NCI-H2196 treated with DMSO at 0.1 percent for 48 hours (cell line): Measurements from ENCODE around the gene GASK1B.

ENCODE experiments used
- DNase-seq: peaks from one replicate; lab custom pipeline; 2025; ENCODE audit not compliant: unreplicated experiment; lab: John Stamatoyannopoulos, UW

GASK1B gene

GRCh38 chr4:158189422-158189821 lies 16.6 kb upstream of the GASK1B start:
- no peak for DNase-seq

- DNase-seq: no peak
Measured at GRCh38 chr4:158186815-158187214, 14.0 kb upstream of the GASK1B start.

GRCh38 chr4:158182736-158183135 lies 9.9 kb upstream of the GASK1B start:
- no peak for DNase-seq

- no peak for DNase-seq
Measured at GRCh38 chr4:158181906-158182305, 9.1 kb upstream of the GASK1B start.

GRCh38 chr4:158179465-158179864 lies 6.6 kb upstream of the GASK1B start:
- no peak for DNase-seq

- no peak for DNase-seq
Measured at GRCh38 chr4:158176776-158177175, 4.0 kb upstream of the GASK1B start.

- no peak for DNase-seq
Measured at GRCh38 chr4:158176108-158176507, 3.3 kb upstream of the GASK1B start.

GRCh38 chr4:158170691-158171561 lies 1.9 kb downstream of the GASK1B start:
- DNase-seq: no peak

- no peak for DNase-seq
Measured at GRCh38 chr4:158169931-158170690, 2.7 kb downstream of the GASK1B start.

- no peak for DNase-seq
Measured at GRCh38 chr4:158169506-158169905, 3.3 kb downstream of the GASK1B start.

GRCh38 chr4:158168606-158169005 lies 4.2 kb downstream of the GASK1B start:
- DNase-seq: no peak

- DNase-seq: no peak
Measured at GRCh38 chr4:158166701-158167100, 6.1 kb downstream of the GASK1B start.

- no peak for DNase-seq
Measured at GRCh38 chr4:158164768-158165213, 8.0 kb downstream of the GASK1B start.

- DNase-seq: no peak
Measured at GRCh38 chr4:158163941-158164767, 8.7 kb downstream of the GASK1B start.

- no peak for DNase-seq
Measured at GRCh38 chr4:158162631-158163030, 10.2 kb downstream of the GASK1B start.

GRCh38 chr4:158161551-158162354 lies 11.1 kb downstream of the GASK1B start:
- DNase-seq: no peak

GRCh38 chr4:158159718-158160094 lies 13.1 kb downstream of the GASK1B start:
- no peak for DNase-seq

GRCh38 chr4:158159054-158159717 lies 13.6 kb downstream of the GASK1B start:
- DNase-seq: no peak

- no peak for DNase-seq
Measured at GRCh38 chr4:158157412-158157811, 15.4 kb downstream of the GASK1B start.
